Measurements from ENCODE around the gene RNF166. TPM values are rescaled to one million over a fixed set of nuclear protein-coding genes. Genes with fewer than 3 reads are reported as not detected.

Gene RNF166
- total and polyA plus RNA-seq, 2 of the 13 experiments (the other 11 are each of a cell fraction or from before 2014, with no cell fraction given), result 21.4 to 23.0 TPM

GRCh38 chr16:88706965-88707826 is 988 bp upstream of the RNF166 start:
- in situ Hi-C loops (cut with HindIII; ENCODE audit: extremely low pct_ligation_motif_present, low pct_unique_long_range_greater_than_20kb), result no loop called here
- DNase-seq (ENCODE audit: low spot score) (no peak), FAIRE-seq (peak; percentile 44), ATAC-seq (peak; percentile 11; the same call in 2 of the 3 replicates)
- Histone ChIP-seq H3K9me3 (ENCODE audit: low read length) (no peaks in the 10 kb centered on the region), H3K9ac (ENCODE audit: insufficient read depth, low read depth, low read length) (peak overlapping the region; percentile 92), H4K20me1 (ENCODE audit: insufficient read depth, low read length) (no peaks in the 10 kb centered on the region), H2AFZ (ENCODE audit: low read length) (no peak overlapping the region), H3K27ac (ENCODE audit: extremely low read length, insufficient read depth, low read length) (peak overlapping the region; percentile 54), H3K4me1 (ENCODE audit: insufficient read depth, low read length) (peaks cover 74% of the 10 kb centered on the region), H3K4me2 (ENCODE audit: low read depth, low read length) (peak overlapping the region; percentile 93), H3K27me3 (ENCODE audit: control insufficient read depth in 1 of 2, insufficient read depth in 2 of 2, low read length in 2 of 2) (peaks cover 0 to 3% of the 10 kb centered on the region in 2 experiments; a peak in 1 of 5 replicates), H3K4me3 (replicated peaks in 1 of 3; ENCODE audit: insufficient read depth in 1 of 3, low read depth in 2 of 3, low read length in 3 of 3) (peak overlapping the region; percentile 82 to 99 (median 83)), H3K79me2 (ENCODE audit: insufficient read depth, low read length) (peaks cover 34% of the 10 kb centered on the region), H3K36me3 (replicated peaks in 1 of 2; ENCODE audit: control insufficient read depth in 1 of 2, insufficient read depth in 2 of 2, low read length in 2 of 2) (no peaks in the 10 kb centered on the region)
- POLR2A ChIA-PET, result interaction anchor here (0.6 to 1.2 kb wide), 2 partner anchors 20 to 64 kb away, joined by 3 read pairs; no protein-coding TSS in a partner anchor
- TSS peak; percentile 67 for BruUV-seq (replicated peaks)
- CTCF ChIA-PET (ENCODE audit: low intra/inter-chr PET ratio, low total read pairs), result no interaction called here
- intact Hi-C loops (cut with micrococcal nuclease; ENCODE audit: unreplicated experiment), result no loop called here
- WGBS (ENCODE audit: low lambda C conversion rate), result 15% methylated on average over 17 of the region's 17 CpGs
- TF ChIP-seq NCOR1 (IDR thresholded peaks at IDR 0.05; ENCODE audit: borderline replicate concordance, low read length), result no peak
- TF ChIP-seq, protein P1, sequence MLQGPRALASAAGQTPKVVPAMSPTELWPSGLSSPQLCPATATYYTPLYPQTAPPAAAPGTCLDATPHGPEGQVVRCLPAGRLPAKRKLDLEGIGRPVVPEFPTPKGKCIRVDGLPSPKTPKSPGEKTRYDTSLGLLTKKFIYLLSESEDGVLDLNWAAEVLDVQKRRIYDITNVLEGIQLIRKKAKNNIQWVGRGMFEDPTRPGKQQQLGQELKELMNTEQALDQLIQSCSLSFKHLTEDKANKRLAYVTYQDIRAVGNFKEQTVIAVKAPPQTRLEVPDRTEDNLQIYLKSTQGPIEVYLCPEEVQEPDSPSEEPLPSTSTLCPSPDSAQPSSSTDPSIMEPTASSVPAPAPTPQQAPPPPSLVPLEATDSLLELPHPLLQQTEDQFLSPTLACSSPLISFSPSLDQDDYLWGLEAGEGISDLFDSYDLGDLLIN (CRISPR knock-in tag; IDR thresholded peaks at IDR 0.05; ENCODE audit: borderline replicate concordance), result no peak
- no peak for TF ChIP-seq RFXANK (CRISPR knock-in tag; IDR thresholded peaks at IDR 0.05)
- TF ChIP-seq, protein P2, sequence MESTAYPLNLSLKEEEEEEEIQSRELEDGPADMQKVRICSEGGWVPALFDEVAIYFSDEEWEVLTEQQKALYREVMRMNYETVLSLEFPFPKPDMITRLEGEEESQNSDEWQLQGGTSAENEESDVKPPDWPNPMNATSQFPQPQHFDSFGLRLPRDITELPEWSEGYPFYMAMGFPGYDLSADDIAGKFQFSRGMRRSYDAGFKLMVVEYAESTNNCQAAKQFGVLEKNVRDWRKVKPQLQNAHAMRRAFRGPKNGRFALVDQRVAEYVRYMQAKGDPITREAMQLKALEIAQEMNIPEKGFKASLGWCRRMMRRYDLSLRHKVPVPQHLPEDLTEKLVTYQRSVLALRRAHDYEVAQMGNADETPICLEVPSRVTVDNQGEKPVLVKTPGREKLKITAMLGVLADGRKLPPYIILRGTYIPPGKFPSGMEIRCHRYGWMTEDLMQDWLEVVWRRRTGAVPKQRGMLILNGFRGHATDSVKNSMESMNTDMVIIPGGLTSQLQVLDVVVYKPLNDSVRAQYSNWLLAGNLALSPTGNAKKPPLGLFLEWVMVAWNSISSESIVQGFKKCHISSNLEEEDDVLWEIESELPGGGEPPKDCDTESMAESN (CRISPR knock-in tag; conservative IDR thresholded peaks at IDR 0.05), result no peak
- TF ChIP-seq, protein P3, sequence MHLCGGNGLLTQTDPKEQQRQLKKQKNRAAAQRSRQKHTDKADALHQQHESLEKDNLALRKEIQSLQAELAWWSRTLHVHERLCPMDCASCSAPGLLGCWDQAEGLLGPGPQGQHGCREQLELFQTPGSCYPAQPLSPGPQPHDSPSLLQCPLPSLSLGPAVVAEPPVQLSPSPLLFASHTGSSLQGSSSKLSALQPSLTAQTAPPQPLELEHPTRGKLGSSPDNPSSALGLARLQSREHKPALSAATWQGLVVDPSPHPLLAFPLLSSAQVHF (CRISPR knock-in tag; IDR thresholded peaks at IDR 0.05), result peak; percentile 40; the same call in 1 of the 2 replicates
- TF ChIP-seq ZNF788 (CRISPR knock-in tag; IDR thresholded peaks at IDR 0.05; ENCODE audit: borderline replicate concordance), result peak; percentile 12; the same call in 1 of the 2 replicates
- TF ChIP-seq ZNF263 (CRISPR knock-in tag; IDR thresholded peaks at IDR 0.05), result no peak
- TF ChIP-seq ZNF512 (CRISPR knock-in tag; IDR thresholded peaks at IDR 0.05), result no peak
- no peak for TF ChIP-seq SMARCC2 (IDR thresholded peaks at IDR 0.05)
- TF ChIP-seq ZNF614 (CRISPR knock-in tag; IDR thresholded peaks at IDR 0.05; ENCODE audit: borderline replicate concordance), result no peak
- TF ChIP-seq, protein P4, sequence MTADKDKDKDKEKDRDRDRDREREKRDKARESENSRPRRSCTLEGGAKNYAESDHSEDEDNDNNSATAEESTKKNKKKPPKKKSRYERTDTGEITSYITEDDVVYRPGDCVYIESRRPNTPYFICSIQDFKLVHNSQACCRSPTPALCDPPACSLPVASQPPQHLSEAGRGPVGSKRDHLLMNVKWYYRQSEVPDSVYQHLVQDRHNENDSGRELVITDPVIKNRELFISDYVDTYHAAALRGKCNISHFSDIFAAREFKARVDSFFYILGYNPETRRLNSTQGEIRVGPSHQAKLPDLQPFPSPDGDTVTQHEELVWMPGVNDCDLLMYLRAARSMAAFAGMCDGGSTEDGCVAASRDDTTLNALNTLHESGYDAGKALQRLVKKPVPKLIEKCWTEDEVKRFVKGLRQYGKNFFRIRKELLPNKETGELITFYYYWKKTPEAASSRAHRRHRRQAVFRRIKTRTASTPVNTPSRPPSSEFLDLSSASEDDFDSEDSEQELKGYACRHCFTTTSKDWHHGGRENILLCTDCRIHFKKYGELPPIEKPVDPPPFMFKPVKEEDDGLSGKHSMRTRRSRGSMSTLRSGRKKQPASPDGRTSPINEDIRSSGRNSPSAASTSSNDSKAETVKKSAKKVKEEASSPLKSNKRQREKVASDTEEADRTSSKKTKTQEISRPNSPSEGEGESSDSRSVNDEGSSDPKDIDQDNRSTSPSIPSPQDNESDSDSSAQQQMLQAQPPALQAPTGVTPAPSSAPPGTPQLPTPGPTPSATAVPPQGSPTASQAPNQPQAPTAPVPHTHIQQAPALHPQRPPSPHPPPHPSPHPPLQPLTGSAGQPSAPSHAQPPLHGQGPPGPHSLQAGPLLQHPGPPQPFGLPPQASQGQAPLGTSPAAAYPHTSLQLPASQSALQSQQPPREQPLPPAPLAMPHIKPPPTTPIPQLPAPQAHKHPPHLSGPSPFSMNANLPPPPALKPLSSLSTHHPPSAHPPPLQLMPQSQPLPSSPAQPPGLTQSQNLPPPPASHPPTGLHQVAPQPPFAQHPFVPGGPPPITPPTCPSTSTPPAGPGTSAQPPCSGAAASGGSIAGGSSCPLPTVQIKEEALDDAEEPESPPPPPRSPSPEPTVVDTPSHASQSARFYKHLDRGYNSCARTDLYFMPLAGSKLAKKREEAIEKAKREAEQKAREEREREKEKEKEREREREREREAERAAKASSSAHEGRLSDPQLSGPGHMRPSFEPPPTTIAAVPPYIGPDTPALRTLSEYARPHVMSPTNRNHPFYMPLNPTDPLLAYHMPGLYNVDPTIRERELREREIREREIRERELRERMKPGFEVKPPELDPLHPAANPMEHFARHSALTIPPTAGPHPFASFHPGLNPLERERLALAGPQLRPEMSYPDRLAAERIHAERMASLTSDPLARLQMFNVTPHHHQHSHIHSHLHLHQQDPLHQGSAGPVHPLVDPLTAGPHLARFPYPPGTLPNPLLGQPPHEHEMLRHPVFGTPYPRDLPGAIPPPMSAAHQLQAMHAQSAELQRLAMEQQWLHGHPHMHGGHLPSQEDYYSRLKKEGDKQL (CRISPR knock-in tag; IDR thresholded peaks at IDR 0.05; ENCODE audit: low read depth), result no peak
